OCI-LY3 (cell line): ENCODE results near the gene LOXL3.

ENCODE experiments used
- EZH2phosphoT487 ChIP-seq: fragments of 200-600 bp; shearing (Covaris generic); IDR thresholded peaks from 2 replicates; pipeline ENCODE4 v1.6.1; 2018; ENCODE audit warnings: antibody characterized with exemption, mixed run types, low read depth
- TF ChIP-seq, protein P1 (sequence below): fragments of 200-600, 300-600 bp; sonication (generic); IDR thresholded peaks from 2 replicates; pipeline ENCODE4 v1.5.1; 2014; ENCODE audit warnings: antibody characterized with exemption, low read length, low read depth

- TF ChIP-seq, protein P1, sequence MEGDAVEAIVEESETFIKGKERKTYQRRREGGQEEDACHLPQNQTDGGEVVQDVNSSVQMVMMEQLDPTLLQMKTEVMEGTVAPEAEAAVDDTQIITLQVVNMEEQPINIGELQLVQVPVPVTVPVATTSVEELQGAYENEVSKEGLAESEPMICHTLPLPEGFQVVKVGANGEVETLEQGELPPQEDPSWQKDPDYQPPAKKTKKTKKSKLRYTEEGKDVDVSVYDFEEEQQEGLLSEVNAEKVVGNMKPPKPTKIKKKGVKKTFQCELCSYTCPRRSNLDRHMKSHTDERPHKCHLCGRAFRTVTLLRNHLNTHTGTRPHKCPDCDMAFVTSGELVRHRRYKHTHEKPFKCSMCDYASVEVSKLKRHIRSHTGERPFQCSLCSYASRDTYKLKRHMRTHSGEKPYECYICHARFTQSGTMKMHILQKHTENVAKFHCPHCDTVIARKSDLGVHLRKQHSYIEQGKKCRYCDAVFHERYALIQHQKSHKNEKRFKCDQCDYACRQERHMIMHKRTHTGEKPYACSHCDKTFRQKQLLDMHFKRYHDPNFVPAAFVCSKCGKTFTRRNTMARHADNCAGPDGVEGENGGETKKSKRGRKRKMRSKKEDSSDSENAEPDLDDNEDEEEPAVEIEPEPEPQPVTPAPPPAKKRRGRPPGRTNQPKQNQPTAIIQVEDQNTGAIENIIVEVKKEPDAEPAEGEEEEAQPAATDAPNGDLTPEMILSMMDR = no peak
- no peak for TF ChIP-seq EZH2phosphoT487
These were observed 55.1 kb downstream of the LOXL3 start for GRCh38 chr2:74498500-74499266.
